ENCODE results near the gene LIPE. TPM values are rescaled to one million over a fixed set of nuclear protein-coding genes. Genes with fewer than 3 reads are reported as not detected.

The LIPE gene
- total and polyA plus RNA-seq, 2 experiments from 2014 or later = 5.8 to 10.9 TPM

DNA sequence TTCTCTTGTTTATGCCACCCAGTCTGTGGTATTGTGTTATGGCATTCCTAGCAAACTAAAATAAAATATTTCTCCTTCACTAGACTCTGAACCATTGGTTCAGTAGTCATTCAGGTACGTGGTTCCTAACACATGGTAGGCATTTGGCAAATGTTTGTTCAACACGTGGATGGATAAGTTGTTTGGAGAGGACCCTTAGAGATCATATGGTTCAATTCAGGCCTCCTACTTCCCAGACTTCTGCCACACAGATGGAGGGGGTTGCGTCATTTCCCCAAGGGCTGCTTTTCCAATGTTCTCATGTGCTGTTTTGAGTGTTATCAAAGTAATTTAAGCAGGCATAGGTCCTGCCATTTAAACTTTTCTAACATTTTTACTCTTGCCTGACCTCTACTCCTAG is 8.8 kb upstream of the LIPE start (continued):
- TF ChIP-seq, protein P1, sequence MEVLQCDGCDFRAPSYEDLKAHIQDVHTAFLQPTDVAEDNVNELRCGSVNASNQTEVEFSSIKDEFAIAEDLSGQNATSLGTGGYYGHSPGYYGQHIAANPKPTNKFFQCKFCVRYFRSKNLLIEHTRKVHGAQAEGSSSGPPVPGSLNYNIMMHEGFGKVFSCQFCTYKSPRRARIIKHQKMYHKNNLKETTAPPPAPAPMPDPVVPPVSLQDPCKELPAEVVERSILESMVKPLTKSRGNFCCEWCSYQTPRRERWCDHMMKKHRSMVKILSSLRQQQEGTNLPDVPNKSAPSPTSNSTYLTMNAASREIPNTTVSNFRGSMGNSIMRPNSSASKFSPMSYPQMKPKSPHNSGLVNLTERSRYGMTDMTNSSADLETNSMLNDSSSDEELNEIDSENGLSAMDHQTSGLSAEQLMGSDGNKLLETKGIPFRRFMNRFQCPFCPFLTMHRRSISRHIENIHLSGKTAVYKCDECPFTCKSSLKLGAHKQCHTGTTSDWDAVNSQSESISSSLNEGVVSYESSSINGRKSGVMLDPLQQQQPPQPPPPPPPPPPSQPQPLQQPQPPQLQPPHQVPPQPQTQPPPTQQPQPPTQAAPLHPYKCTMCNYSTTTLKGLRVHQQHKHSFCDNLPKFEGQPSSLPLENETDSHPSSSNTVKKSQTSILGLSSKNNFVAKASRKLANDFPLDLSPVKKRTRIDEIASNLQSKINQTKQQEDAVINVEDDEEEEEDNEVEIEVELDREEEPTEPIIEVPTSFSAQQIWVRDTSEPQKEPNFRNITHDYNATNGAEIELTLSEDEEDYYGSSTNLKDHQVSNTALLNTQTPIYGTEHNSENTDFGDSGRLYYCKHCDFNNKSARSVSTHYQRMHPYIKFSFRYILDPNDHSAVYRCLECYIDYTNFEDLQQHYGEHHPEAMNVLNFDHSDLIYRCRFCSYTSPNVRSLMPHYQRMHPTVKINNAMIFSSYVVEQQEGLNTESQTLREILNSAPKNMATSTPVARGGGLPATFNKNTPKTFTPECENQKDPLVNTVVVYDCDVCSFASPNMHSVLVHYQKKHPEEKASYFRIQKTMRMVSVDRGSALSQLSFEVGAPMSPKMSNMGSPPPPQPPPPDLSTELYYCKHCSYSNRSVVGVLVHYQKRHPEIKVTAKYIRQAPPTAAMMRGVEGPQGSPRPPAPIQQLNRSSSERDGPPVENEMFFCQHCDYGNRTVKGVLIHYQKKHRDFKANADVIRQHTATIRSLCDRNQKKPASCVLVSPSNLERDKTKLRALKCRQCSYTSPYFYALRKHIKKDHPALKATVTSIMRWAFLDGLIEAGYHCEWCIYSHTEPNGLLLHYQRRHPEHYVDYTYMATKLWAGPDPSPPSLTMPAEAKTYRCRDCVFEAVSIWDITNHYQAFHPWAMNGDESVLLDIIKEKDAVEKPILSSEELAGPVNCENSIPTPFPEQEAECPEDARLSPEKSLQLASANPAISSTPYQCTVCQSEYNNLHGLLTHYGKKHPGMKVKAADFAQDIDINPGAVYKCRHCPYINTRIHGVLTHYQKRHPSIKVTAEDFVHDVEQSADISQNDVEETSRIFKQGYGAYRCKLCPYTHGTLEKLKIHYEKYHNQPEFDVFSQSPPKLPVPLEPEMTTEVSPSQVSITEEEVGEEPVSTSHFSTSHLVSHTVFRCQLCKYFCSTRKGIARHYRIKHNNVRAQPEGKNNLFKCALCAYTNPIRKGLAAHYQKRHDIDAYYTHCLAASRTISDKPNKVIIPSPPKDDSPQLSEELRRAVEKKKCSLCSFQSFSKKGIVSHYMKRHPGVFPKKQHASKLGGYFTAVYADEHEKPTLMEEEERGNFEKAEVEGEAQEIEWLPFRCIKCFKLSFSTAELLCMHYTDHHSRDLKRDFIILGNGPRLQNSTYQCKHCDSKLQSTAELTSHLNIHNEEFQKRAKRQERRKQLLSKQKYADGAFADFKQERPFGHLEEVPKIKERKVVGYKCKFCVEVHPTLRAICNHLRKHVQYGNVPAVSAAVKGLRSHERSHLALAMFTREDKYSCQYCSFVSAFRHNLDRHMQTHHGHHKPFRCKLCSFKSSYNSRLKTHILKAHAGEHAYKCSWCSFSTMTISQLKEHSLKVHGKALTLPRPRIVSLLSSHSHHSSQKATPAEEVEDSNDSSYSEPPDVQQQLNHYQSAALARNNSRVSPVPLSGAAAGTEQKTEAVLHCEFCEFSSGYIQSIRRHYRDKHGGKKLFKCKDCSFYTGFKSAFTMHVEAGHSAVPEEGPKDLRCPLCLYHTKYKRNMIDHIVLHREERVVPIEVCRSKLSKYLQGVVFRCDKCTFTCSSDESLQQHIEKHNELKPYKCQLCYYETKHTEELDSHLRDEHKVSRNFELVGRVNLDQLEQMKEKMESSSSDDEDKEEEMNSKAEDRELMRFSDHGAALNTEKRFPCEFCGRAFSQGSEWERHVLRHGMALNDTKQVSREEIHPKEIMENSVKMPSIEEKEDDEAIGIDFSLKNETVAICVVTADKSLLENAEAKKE (CRISPR knock-in tag; IDR thresholded peaks at IDR 0.05) = no peak
- TF ChIP-seq EZH2 (IDR thresholded peaks at IDR 0.05; ENCODE audit: low read depth, unreplicated experiment) = no peak
- no peak for TF ChIP-seq NANOG (IDR thresholded peaks at IDR 0.05; ENCODE audit: borderline replicate concordance)
- TF ChIP-seq POLR2AphosphoS5 (IDR thresholded peaks at IDR 0.05; ENCODE audit: low read depth) = no peak

DNA sequence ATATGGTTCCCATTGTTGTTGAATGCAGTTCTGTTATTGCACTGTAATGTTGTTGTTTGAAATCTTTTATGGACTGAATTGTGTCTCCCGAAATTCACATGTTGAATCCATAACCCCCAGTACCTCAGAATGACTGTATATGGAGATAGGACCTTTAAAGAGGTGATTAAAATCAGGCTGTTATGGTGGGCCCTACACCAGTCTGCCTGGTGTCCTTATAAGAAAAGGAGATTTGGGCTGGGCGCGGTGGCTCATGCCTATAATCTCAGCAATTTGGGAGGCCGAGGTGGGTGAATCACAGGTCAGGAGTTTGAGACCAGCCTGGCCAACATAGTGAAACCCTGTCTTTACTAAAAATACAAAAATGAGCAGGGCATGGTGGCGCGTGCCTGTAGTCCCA is 8.1 kb upstream of the LIPE start:
- Mint-ChIP-seq H3K27ac (no peak overlapping the region), H3K27me3 (ENCODE audit: insufficient read depth, low read depth, poor library complexity) (peaks cover 10% of the 10 kb centered on the region), H3K4me1 (peaks cover 4% of the 10 kb centered on the region; the same call in 2 of the 3 replicates), H3K9me3 (no peaks in the 10 kb centered on the region), H3K4me3 (no peak overlapping the region), H3K36me3 (ENCODE audit: low read depth) (no peaks in the 10 kb centered on the region)
- no peaks in the 10 kb centered on the region for H3K4me1 ChIP-seq (ENCODE audit: insufficient read depth)
- no peak overlapping the region for H2AFZ ChIP-seq
- no peaks in the 10 kb centered on the region for H3K9me2 ChIP-seq (ENCODE audit: insufficient read depth)
- no peak overlapping the region for H3K4me3 ChIP-seq
- ATAC-seq = no peak
- H3K79me2 ChIP-seq (replicated peaks; ENCODE audit: insufficient read depth) = no peaks in the 10 kb centered on the region
- H4K20me1 ChIP-seq (replicated peaks; ENCODE audit: insufficient read depth) = 0 out of 2 replicates have a peak, but pooled peaks cover 3% of the 10 kb centered on the region
- no peak for DNase-seq (ENCODE audit: low spot score)
- H3F3A ChIP-seq (replicated peaks; ENCODE audit: low read depth) = peaks cover 7% of the 10 kb centered on the region; the same call in 1 of the 2 replicates
- no peak overlapping the region for H3K27ac ChIP-seq (ENCODE audit: low read depth)
- no peaks in the 10 kb centered on the region for H3K36me3 ChIP-seq (ENCODE audit: insufficient read depth)
- H3K4me2 ChIP-seq = no peak overlapping the region
- TF ChIP-seq, protein P2, sequence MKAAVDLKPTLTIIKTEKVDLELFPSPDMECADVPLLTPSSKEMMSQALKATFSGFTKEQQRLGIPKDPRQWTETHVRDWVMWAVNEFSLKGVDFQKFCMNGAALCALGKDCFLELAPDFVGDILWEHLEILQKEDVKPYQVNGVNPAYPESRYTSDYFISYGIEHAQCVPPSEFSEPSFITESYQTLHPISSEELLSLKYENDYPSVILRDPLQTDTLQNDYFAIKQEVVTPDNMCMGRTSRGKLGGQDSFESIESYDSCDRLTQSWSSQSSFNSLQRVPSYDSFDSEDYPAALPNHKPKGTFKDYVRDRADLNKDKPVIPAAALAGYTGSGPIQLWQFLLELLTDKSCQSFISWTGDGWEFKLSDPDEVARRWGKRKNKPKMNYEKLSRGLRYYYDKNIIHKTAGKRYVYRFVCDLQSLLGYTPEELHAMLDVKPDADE (IDR thresholded peaks at IDR 0.05) = no peak
- no peak for TF ChIP-seq POLR2AphosphoS5 (IDR thresholded peaks at IDR 0.05; ENCODE audit: low read depth)
- no peaks in the 10 kb centered on the region for H3K27me3 ChIP-seq (ENCODE audit: insufficient read depth)

Measured in GM23338 (cell line).